ENCODE measurements around the gene PRKAG2. TPM values are rescaled to one million over a fixed set of nuclear protein-coding genes. Genes with fewer than 3 reads are reported as not detected.

PRKAG2 gene
- total and polyA plus RNA-seq, 2 of the 8 experiments (the other 6 are each of a cell fraction or from before 2014, with no cell fraction given) = 7.5 to 18.1 TPM

DNA sequence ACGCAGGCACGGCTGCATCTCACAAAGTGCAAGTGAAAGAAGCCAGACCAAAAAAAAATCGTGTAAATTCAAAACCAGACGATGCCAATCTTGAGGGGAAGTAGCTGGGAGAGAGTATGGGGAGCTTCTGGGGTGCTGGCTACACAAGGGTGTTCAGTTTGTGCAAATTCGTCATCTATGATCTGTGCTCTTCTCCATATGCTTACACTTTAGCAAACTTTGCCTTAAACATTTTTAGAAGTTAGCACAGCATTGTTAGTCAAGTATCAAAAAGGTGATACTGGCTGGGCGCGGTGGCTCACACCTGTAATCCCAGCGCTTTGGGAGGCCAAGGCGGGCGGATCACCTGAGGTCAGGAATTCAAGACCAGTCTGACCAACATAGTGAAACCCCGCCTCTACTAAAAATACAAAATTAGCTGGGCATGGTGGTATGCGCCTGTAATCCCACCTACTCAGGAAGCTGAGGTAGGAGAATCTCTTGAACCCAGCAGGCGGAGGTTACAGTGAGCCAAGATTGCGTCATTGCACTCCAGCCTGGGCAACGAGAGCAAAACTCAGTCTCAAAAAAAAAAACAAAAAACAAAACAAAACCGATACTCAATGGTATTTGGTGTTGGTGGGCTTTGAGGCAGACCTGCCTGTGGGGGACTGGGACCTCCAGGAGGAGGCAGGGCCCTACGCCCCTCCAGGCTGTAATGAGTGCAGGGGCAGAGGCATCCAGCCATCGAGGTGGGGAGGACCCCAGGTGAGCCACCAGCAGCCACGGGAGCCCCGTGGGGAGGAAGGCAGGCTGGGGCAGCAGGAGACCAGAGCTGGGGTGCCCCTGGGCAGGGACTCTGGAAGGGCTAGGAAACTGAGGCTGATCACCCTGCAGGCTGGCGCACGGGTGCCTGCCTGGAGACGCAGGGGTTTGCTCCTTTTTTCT lies 150.0 kb downstream of the PRKAG2 start:
- no peak overlapping the region for H3K4me3 ChIP-seq (ENCODE audit: extremely low read depth in 1 of 4, insufficient read depth in 2 of 4, low read depth in 3 of 4, low read length in 4 of 4)
- H3K27me3 ChIP-seq (replicated peaks in 1 of 4; ENCODE audit: control insufficient read depth in 3 of 4, extremely low read depth in 1 of 4, insufficient read depth in 3 of 4, low read length in 3 of 4) = no peaks in the 10 kb centered on the region
- no peak overlapping the region for H3K9ac ChIP-seq (replicated peaks in 1 of 4; ENCODE audit: extremely low read depth in 1 of 4, low read depth in 3 of 4, low read length in 3 of 4)
- H2AK5ac ChIP-seq (ENCODE audit: low read depth, low read length) = no peak overlapping the region
- H3K79me1 ChIP-seq (ENCODE audit: low read depth, low read length) = no peaks in the 10 kb centered on the region
- H3K56ac ChIP-seq (replicated peaks; ENCODE audit: insufficient read length, low read depth, low read length) = peak overlapping the region; percentile 6
- H3K18ac ChIP-seq (ENCODE audit: extremely low read depth, low read length) = no peak overlapping the region
- no peak overlapping the region for H3K23ac ChIP-seq (ENCODE audit: insufficient read length)
- peaks cover 0 to 3% (median 1%) of the 10 kb centered on the region in 4 experiments; a peak in 2 of 7 replicates for H3K4me1 ChIP-seq (replicated peaks in 1 of 4; ENCODE audit: control insufficient read depth in 3 of 4, insufficient read depth in 4 of 4, low read length in 3 of 4)
- no peak overlapping the region; the same call in 1 of the 2 replicates for H4K8ac ChIP-seq (ENCODE audit: extremely low read depth, insufficient read depth, low read length)
- WGBS, 2 experiments (ENCODE audit: extremely low coverage in 1 of 2, insufficient coverage in 1 of 2, insufficient read length in 1 of 2, insufficient replicate concordance in 2 of 2, low coverage in 1 of 2, low lambda C conversion rate in 2 of 2, missing lambda C conversion rate in 1 of 2) = 89% methylated on average over 23 of the region's 23 CpGs; no CpG with 5 or more reads in 1 of the 2 experiments
- no peak overlapping the region for H4K5ac ChIP-seq (ENCODE audit: insufficient read length, low read depth, low read length)
- no peak overlapping the region for H3K14ac ChIP-seq (ENCODE audit: insufficient read length)
- no peak for FAIRE-seq
- H4K91ac ChIP-seq (replicated peaks; ENCODE audit: insufficient read length, low read length) = no peak overlapping the region
- no peak overlapping the region for H3K4me2 ChIP-seq (ENCODE audit: insufficient read depth in 1 of 2, low read depth in 2 of 2, low read length in 2 of 2)
- H2BK15ac ChIP-seq (ENCODE audit: low read length) = no peak overlapping the region
- no peaks in the 10 kb centered on the region for H3K9me3 ChIP-seq (ENCODE audit: insufficient read depth in 2 of 2, low read depth in 1 of 2, low read length in 1 of 2)
- no peak for DNase-seq (ENCODE audit: low read depth in 1 of 2, low spot score in 2 of 2)
- H3K4ac ChIP-seq (replicated peaks; ENCODE audit: insufficient read length, low read depth, low read length) = no peak overlapping the region
- TF ChIP-seq, protein P1, sequence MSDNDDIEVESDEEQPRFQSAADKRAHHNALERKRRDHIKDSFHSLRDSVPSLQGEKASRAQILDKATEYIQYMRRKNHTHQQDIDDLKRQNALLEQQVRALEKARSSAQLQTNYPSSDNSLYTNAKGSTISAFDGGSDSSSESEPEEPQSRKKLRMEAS (IDR thresholded peaks at IDR 0.05) = no peak
- TF ChIP-seq CEBPB (IDR thresholded peaks at IDR 0.05; ENCODE audit: low read depth, low read length) = peak; percentile 54; the same call in 1 of the 2 replicates
- no peaks in the 10 kb centered on the region for H3K36me3 ChIP-seq (ENCODE audit: control insufficient read depth in 2 of 4, insufficient read depth in 4 of 4, low read length in 3 of 4)
- no peak overlapping the region for H2BK12ac ChIP-seq (ENCODE audit: low read depth, low read length)
- ChIA-PET POLR2A (ENCODE audit: partially characterized antibody) (interaction anchor here (1.4 kb wide), 1 partner anchor 10 kb away, joined by 4 read pairs; no protein-coding TSS in a partner anchor), CTCF (ENCODE audit: partially characterized antibody) (interaction anchor here (0.6 to 2.4 kb wide), 8 partner anchors 10 to 34 kb away, joined by 3 to 9 read pairs (median 3); no protein-coding TSS in a partner anchor)
- H3K79me2 ChIP-seq (ENCODE audit: control insufficient read depth in 1 of 2, insufficient read depth in 2 of 2, low read length in 2 of 2) = no peaks in the 10 kb centered on the region
- no peaks in the 10 kb centered on the region for H4K20me1 ChIP-seq (replicated peaks in 1 of 2; ENCODE audit: control insufficient read depth in 1 of 2, insufficient read depth in 2 of 2, low read length in 2 of 2)
- H2AFZ ChIP-seq (ENCODE audit: low read length) = no peak overlapping the region
- no peak overlapping the region for H2BK20ac ChIP-seq (ENCODE audit: low read length)
- H3K27ac ChIP-seq (ENCODE audit: low read depth, low read length) = no peak overlapping the region
- no peaks in the 10 kb centered on the region for H3K23me2 ChIP-seq (ENCODE audit: low read depth, low read length)
- H2BK5ac ChIP-seq (ENCODE audit: low read depth, low read length) = no peak overlapping the region
- H2BK120ac ChIP-seq (replicated peaks; ENCODE audit: low read depth, low read length) = no peak overlapping the region

All from H1 (cell line).